ENCODE data around the gene PDCD7. TPM values are rescaled to one million over a fixed set of nuclear protein-coding genes. Genes with fewer than 3 reads are reported as not detected.
A peak's percentile ranks its signal among the peaks of the same experiment; 100 is the strongest.
"Not testable (repeated sequence)": the region's sequence is repeated elsewhere in the genome, so short reads cannot be mapped to it uniquely, and the experiment has no call there.

The PDCD7 gene
- total RNA-seq, 2 experiments from 2014 or later, result 40.0 to 40.2 TPM

- H3K4me3 Mint-ChIP-seq, result no peak overlapping the region
- no peaks in the 10 kb centered on the region for H3K9me3 Mint-ChIP-seq (ENCODE audit: low read depth)
- no peak overlapping the region for H3K27ac Mint-ChIP-seq
- CTCF ChIA-PET, result no interaction called here
- H3K36me3 Mint-ChIP-seq, result no peaks in the 10 kb centered on the region
- DNase-seq (no peak), ATAC-seq (no peak)
- no peaks in the 10 kb centered on the region for H3K4me1 Mint-ChIP-seq
- H3K27me3 Mint-ChIP-seq, result no peaks in the 10 kb centered on the region
Observed at GRCh38 chr15:65094294-65094995, 39.2 kb downstream of the PDCD7 start.

GRCh38 chr15:65093793-65094170, 39.8 kb downstream of the PDCD7 start:
- H3K9me3 Mint-ChIP-seq (ENCODE audit: low read depth); ATAC-seq; H3K36me3 Mint-ChIP-seq; H3K4me3 Mint-ChIP-seq; H3K27me3 Mint-ChIP-seq; H3K27ac Mint-ChIP-seq; CTCF ChIA-PET; H3K4me1 Mint-ChIP-seq; DNase-seq: not testable (repeated sequence)

GRCh38 chr15:65092911-65093792, 40.5 kb downstream of the PDCD7 start:
- H3K27ac Mint-ChIP-seq, result no peak overlapping the region
- no peak overlapping the region for H3K4me3 Mint-ChIP-seq
- H3K36me3 Mint-ChIP-seq, result no peaks in the 10 kb centered on the region
- DNase-seq (no peak), ATAC-seq (no peak)
- CTCF ChIA-PET, result interaction anchor here (1.4 kb wide), 1 partner anchor 8 kb away, joined by 5 read pairs; no protein-coding TSS in a partner anchor
- H3K9me3 Mint-ChIP-seq (ENCODE audit: low read depth), result no peaks in the 10 kb centered on the region
- H3K27me3 Mint-ChIP-seq, result no peaks in the 10 kb centered on the region
- H3K4me1 Mint-ChIP-seq, result no peaks in the 10 kb centered on the region

GRCh38 chr15:65091946-65092770, 41.5 kb downstream of the PDCD7 start:
- Mint-ChIP-seq H3K27me3 (no peaks in the 10 kb centered on the region), H3K4me3 (no peak overlapping the region), H3K36me3 (no peaks in the 10 kb centered on the region), H3K9me3 (ENCODE audit: low read depth) (no peaks in the 10 kb centered on the region), H3K4me1 (no peaks in the 10 kb centered on the region), H3K27ac (no peak overlapping the region)
- CTCF ChIA-PET, result interaction anchor here (1.4 kb wide), 1 partner anchor 9 kb away, joined by 5 read pairs; no protein-coding TSS in a partner anchor
- DNase-seq, result no peak
- no peak for ATAC-seq

- Mint-ChIP-seq H3K27me3 (peaks cover 2% of the 10 kb centered on the region), H3K36me3 (no peaks in the 10 kb centered on the region), H3K27ac (no peak overlapping the region), H3K9me3 (ENCODE audit: low read depth) (no peaks in the 10 kb centered on the region), H3K4me1 (peaks cover 10% of the 10 kb centered on the region), H3K4me3 (no peak overlapping the region)
- ATAC-seq, result no peak
- CTCF ChIA-PET, result interaction anchor here (0.7 to 1.5 kb wide), 2 partner anchors 12 to 311 kb away, joined by 3 read pairs; no protein-coding TSS in a partner anchor
- no peak for DNase-seq
Observed at GRCh38 chr15:65089206-65089824, 44.3 kb downstream of the PDCD7 start.

GRCh38 chr15:65088643-65089021, 45.0 kb downstream of the PDCD7 start:
- no peak for ATAC-seq
- Mint-ChIP-seq H3K9me3 (ENCODE audit: low read depth) (no peaks in the 10 kb centered on the region), H3K4me3 (no peak overlapping the region), H3K36me3 (no peaks in the 10 kb centered on the region), H3K4me1 (peaks cover 10% of the 10 kb centered on the region), H3K27ac (no peak overlapping the region), H3K27me3 (peaks cover 9% of the 10 kb centered on the region)
- CTCF ChIA-PET, result interaction anchor here (1.5 kb wide), 1 partner anchor 13 kb away, joined by 3 read pairs; no protein-coding TSS in a partner anchor
- DNase-seq, result no peak

- H3K4me1 Mint-ChIP-seq, result peaks cover 10% of the 10 kb centered on the region
- no peaks in the 10 kb centered on the region for H3K9me3 Mint-ChIP-seq (ENCODE audit: low read depth)
- CTCF ChIA-PET, result no interaction called here
- H3K27ac Mint-ChIP-seq, result no peak overlapping the region
- ATAC-seq (no peak), DNase-seq (no peak)
- peaks cover 11% of the 10 kb centered on the region for H3K27me3 Mint-ChIP-seq
- H3K36me3 Mint-ChIP-seq, result no peaks in the 10 kb centered on the region
- no peak overlapping the region for H3K4me3 Mint-ChIP-seq
Observed at GRCh38 chr15:65087873-65088642, 45.5 kb downstream of the PDCD7 start.

GRCh38 chr15:65087411-65087810, 46.2 kb downstream of the PDCD7 start:
- H3K4me1 Mint-ChIP-seq, result peaks cover 16% of the 10 kb centered on the region
- DNase-seq, result no peak
- CTCF ChIA-PET, result interaction anchor here (1.4 to 1.5 kb wide), 2 partner anchors 27 to 33 kb away, joined by 3 to 4 read pairs; partner anchors contain the start of gene UBAP1L
- no peak for ATAC-seq
- H3K27me3 Mint-ChIP-seq, result peaks cover 17% of the 10 kb centered on the region
- no peak overlapping the region for H3K4me3 Mint-ChIP-seq
- H3K36me3 Mint-ChIP-seq, result no peaks in the 10 kb centered on the region
- no peak overlapping the region for H3K27ac Mint-ChIP-seq
- H3K9me3 Mint-ChIP-seq (ENCODE audit: low read depth), result no peaks in the 10 kb centered on the region

GRCh38 chr15:65086680-65087111, 46.9 kb downstream of the PDCD7 start:
- ATAC-seq, result no peak
- no peak overlapping the region for H3K27ac Mint-ChIP-seq
- CTCF ChIA-PET, result interaction anchor here (1.0 to 1.5 kb wide), 3 partner anchors 28 to 39 kb away, joined by 3 to 4 read pairs (median 3); partner anchors contain the start of gene UBAP1L

GRCh38 chr15:65085990-65086679, 47.5 kb downstream of the PDCD7 start:
- H3K36me3 Mint-ChIP-seq, result no peaks in the 10 kb centered on the region
- ATAC-seq (peak; percentile 52), DNase-seq (peak; percentile 48)
- no peak overlapping the region for H3K27ac Mint-ChIP-seq
- peaks cover 26% of the 10 kb centered on the region for H3K27me3 Mint-ChIP-seq
- peaks cover 19% of the 10 kb centered on the region for H3K4me1 Mint-ChIP-seq
- CTCF ChIA-PET, result interaction anchor here (1.0 to 1.5 kb wide), 3 partner anchors 28 to 38 kb away, joined by 3 to 4 read pairs (median 3); partner anchors contain the start of gene UBAP1L
- no peak overlapping the region for H3K4me3 Mint-ChIP-seq
- H3K9me3 Mint-ChIP-seq (ENCODE audit: low read depth), result no peaks in the 10 kb centered on the region

More at GRCh38 chr15:65086680-65087111, 46.9 kb downstream of the PDCD7 start:
- DNase-seq, result no peak
- Mint-ChIP-seq H3K4me1 (peaks cover 19% of the 10 kb centered on the region), H3K36me3 (no peaks in the 10 kb centered on the region), H3K4me3 (no peak overlapping the region), H3K27me3 (peaks cover 23% of the 10 kb centered on the region), H3K9me3 (ENCODE audit: low read depth) (no peaks in the 10 kb centered on the region)

- CTCF ChIA-PET, result interaction anchor here (0.9 to 1.6 kb wide), 6 partner anchors 13 to 213 kb away, joined by 3 to 4 read pairs (median 3); no protein-coding TSS in a partner anchor
- H3K9me3 Mint-ChIP-seq (ENCODE audit: low read depth), result no peaks in the 10 kb centered on the region
- no peak overlapping the region for H3K4me3 Mint-ChIP-seq
- H3K4me1 Mint-ChIP-seq, result peaks cover 19% of the 10 kb centered on the region
- H3K36me3 Mint-ChIP-seq, result no peaks in the 10 kb centered on the region
- ATAC-seq (no peak), DNase-seq (no peak)
- peaks cover 32% of the 10 kb centered on the region for H3K27me3 Mint-ChIP-seq
- no peak overlapping the region for H3K27ac Mint-ChIP-seq
Observed at GRCh38 chr15:65085207-65085753, 48.3 kb downstream of the PDCD7 start.
